HEK293 (cell line): Measurements from ENCODE around the gene THSD7A.

ENCODE experiments used
- CTCF ChIA-PET: fragments of 350-600 bp; formaldehyde crosslinking; extraction: SDS; loops from one replicate; lab custom pipeline; 2021; ENCODE audit warnings: antibody characterized with exemption; lab: Yijun Ruan, JAX
- POLR2A ChIA-PET: fragments of 300-600 bp; formaldehyde crosslinking; extraction: SDS; loops from one replicate; lab custom pipeline; 2020; ENCODE audit warnings: antibody characterized with exemption, inconsistent platforms; lab: Yijun Ruan, JAX
- H3K27ac ChIP-seq: fragments of 200-500 bp; sonication (Bioruptor generic); 2 replicates; pipeline ENCODE4 v1.5.1; 2014; ENCODE audit warnings: low read depth, low read length, control low read depth, inconsistent platforms; ENCODE audit errors: extremely low read depth
- H3K36me3 ChIP-seq, 2 experiments: fragments of 200-500 bp in 1 of 2; sonication (Bioruptor generic) in 1 of 2; 1 replicate in 1 of 2; 2 replicates in 1 of 2; pipeline ENCODE4 v1.5.1; 2014 to 2017; ENCODE audit warnings: inconsistent platforms in 2 of 2, low read length in 2 of 2; ENCODE audit not compliant: control insufficient read depth in 2 of 2, insufficient read depth in 1 of 2
- H3K4me1 ChIP-seq: fragments of 200-500 bp; sonication (Bioruptor generic); 2 replicates; pipeline ENCODE4 v1.5.1; 2014; ENCODE audit warnings: mild to moderate bottlenecking, low read length, inconsistent platforms; ENCODE audit not compliant: control insufficient read depth, insufficient read depth
- H3K4me3 ChIP-seq: 2 replicates; pipeline ENCODE4 v1.5.1; 2011; ENCODE audit warnings: low read depth, mild to moderate bottlenecking, control low read depth, low read length, moderate library complexity
- H3K9me3 ChIP-seq: fragments of 200-500 bp; sonication (Bioruptor generic); 2 replicates; pipeline ENCODE4 v1.5.1; 2014; ENCODE audit warnings: low read depth, low read length, inconsistent platforms; ENCODE audit not compliant: control insufficient read depth, insufficient read depth
- HOXC10 ChIP-seq: sonication (generic); formaldehyde crosslinking; IDR thresholded peaks from 2 replicates; pipeline ENCODE4 v1.8.1; 2023; ENCODE audit warnings: mild to moderate bottlenecking, missing genetic modification reagents
- KLF10 ChIP-seq: fragments of 450-650 bp; IDR thresholded peaks from 2 replicates; pipeline ENCODE4 v1.5.1; 2018; ENCODE audit warnings: missing biosample characterization, mild to moderate bottlenecking, missing genetic modification characterization
- KLF8 ChIP-seq: fragments of 450-650 bp; formaldehyde crosslinking; IDR thresholded peaks from 2 replicates; pipeline ENCODE4 v1.5.1; 2016; ENCODE audit warnings: missing biosample characterization, missing genetic modification characterization
- YY1 ChIP-seq: fragments of 450-650 bp; formaldehyde crosslinking; IDR thresholded peaks from 2 replicates; pipeline ENCODE4 v1.5.1; 2018; ENCODE audit warnings: missing biosample characterization, missing genetic modification characterization
- ZBTB10 ChIP-seq: fragments of 450-650 bp; formaldehyde crosslinking; IDR thresholded peaks from 2 replicates; pipeline ENCODE4 v1.5.1; 2016; ENCODE audit warnings: missing biosample characterization, missing genetic modification characterization
- ZFHX2 ChIP-seq: fragments of 450-650 bp; formaldehyde crosslinking; conservative IDR thresholded peaks from 2 replicates; pipeline ENCODE4 v1.5.1; 2016; ENCODE audit warnings: missing biosample characterization, missing genetic modification characterization
- ZNF175 ChIP-seq: fragments of 450-650 bp; formaldehyde crosslinking; IDR thresholded peaks from 2 replicates; pipeline ENCODE4 v1.5.1; 2016; ENCODE audit warnings: missing biosample characterization, missing genetic modification characterization
- ZNF184 ChIP-seq: fragments of 450-650 bp; IDR thresholded peaks from 2 replicates; pipeline ENCODE4 v1.5.1; 2018; ENCODE audit warnings: missing biosample characterization, mild to moderate bottlenecking, missing genetic modification characterization
- ZNF221 ChIP-seq: fragments of 450-650 bp; formaldehyde crosslinking; IDR thresholded peaks from 2 replicates; pipeline ENCODE4 v1.5.1; 2017; ENCODE audit warnings: missing biosample characterization, missing genetic modification characterization, borderline replicate concordance
- ZNF248 ChIP-seq: fragments of 450-650 bp; formaldehyde crosslinking; IDR thresholded peaks from 2 replicates; pipeline ENCODE4 v1.5.1; 2017; ENCODE audit warnings: missing biosample characterization, missing genetic modification characterization
- ZNF280C ChIP-seq: fragments of 450-650 bp; formaldehyde crosslinking; IDR thresholded peaks from 2 replicates; pipeline ENCODE4 v1.5.1; 2016; ENCODE audit warnings: missing biosample characterization, missing genetic modification characterization
- ZNF341 ChIP-seq: fragments of 450-650 bp; formaldehyde crosslinking; IDR thresholded peaks from 2 replicates; pipeline ENCODE4; 2016; ENCODE audit warnings: low read depth, missing biosample characterization, missing genetic modification characterization
- ZNF350 ChIP-seq: fragments of 450-650 bp; formaldehyde crosslinking; IDR thresholded peaks from 2 replicates; pipeline ENCODE4 v1.5.0; 2017; ENCODE audit warnings: missing biosample characterization, mild to moderate bottlenecking, missing genetic modification characterization
- ZNF426 ChIP-seq: fragments of 450-650 bp; formaldehyde crosslinking; IDR thresholded peaks from 2 replicates; pipeline ENCODE4 v1.5.1; 2017; ENCODE audit warnings: missing biosample characterization, missing genetic modification characterization, mild to moderate bottlenecking, inconsistent platforms, moderate library complexity
- ZNF76 ChIP-seq: fragments of 450-650 bp; formaldehyde crosslinking; IDR thresholded peaks from 2 replicates; pipeline ENCODE4; 2016; ENCODE audit warnings: low read depth, missing biosample characterization, missing genetic modification characterization, borderline replicate concordance
- ZNF830 ChIP-seq: fragments of 450-650 bp; IDR thresholded peaks from 2 replicates; pipeline ENCODE4 v1.5.0; 2018; ENCODE audit warnings: missing biosample characterization, missing genetic modification characterization, low read depth, mild to moderate bottlenecking, moderate library complexity
- TF ChIP-seq, protein P1 (sequence below): IDR thresholded peaks from 2 replicates; pipeline ENCODE4 v1.6.1; 2011; ENCODE audit warnings: mild to moderate bottlenecking, low read depth, low read length, borderline replicate concordance

The THSD7A gene

DNA sequence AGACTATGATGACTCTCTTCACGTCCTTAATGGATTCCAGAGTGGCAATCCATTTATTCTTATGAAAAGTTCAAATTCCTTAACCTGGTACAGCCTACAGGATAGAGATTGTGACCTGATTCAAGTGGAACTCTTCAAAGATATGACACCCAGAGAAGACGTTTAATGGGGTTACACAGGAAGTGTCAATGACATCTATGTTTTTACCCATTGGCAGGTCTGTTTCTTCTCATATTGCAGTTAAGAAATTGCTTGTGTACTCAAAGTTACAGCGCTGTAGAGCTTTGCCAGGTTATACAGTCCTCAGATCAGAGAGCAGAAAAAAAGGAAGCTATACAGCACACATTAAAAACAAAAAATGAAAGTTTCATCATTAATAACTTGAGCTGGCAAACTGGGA lies 367.4 kb downstream of the THSD7A start:
- no peak overlapping the region for H3K4me3 ChIP-seq
- H3K36me3 ChIP-seq, result no peaks in the 10 kb centered on the region
- POLR2A ChIA-PET, result no interaction called here
- CTCF ChIA-PET, result no interaction called here
- H3K9me3 ChIP-seq, result no peaks in the 10 kb centered on the region
- H3K27ac ChIP-seq, result no peak overlapping the region
- no peaks in the 10 kb centered on the region; the same call in 1 of the 2 replicates for H3K4me1 ChIP-seq
- no peak for TF ChIP-seq ZNF221 (tag by site-specific recombination)
- no peak for TF ChIP-seq ZFHX2 (tag by site-specific recombination)
- no peak for TF ChIP-seq ZNF350 (tag by site-specific recombination)
- TF ChIP-seq ZNF248 (tag by site-specific recombination), result no peak
- TF ChIP-seq, protein P1, sequence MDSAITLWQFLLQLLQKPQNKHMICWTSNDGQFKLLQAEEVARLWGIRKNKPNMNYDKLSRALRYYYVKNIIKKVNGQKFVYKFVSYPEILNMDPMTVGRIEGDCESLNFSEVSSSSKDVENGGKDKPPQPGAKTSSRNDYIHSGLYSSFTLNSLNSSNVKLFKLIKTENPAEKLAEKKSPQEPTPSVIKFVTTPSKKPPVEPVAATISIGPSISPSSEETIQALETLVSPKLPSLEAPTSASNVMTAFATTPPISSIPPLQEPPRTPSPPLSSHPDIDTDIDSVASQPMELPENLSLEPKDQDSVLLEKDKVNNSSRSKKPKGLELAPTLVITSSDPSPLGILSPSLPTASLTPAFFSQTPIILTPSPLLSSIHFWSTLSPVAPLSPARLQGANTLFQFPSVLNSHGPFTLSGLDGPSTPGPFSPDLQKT, result no peak
- TF ChIP-seq ZNF175 (tag by site-specific recombination), result no peak
- no peak for TF ChIP-seq ZNF426
- no peak for TF ChIP-seq ZNF280C (tag by site-specific recombination)
- no peak for TF ChIP-seq ZNF184 (tag by site-specific recombination)
- TF ChIP-seq ZNF830, result no peak

GRCh38 chr7:11461946-11462345 lies 370.1 kb downstream of the THSD7A start:
- no peak for TF ChIP-seq HOXC10 (CRISPR knock-in tag)
- no peak for TF ChIP-seq ZNF76
- no peaks in the 10 kb centered on the region for H3K9me3 ChIP-seq
- no peaks in the 10 kb centered on the region for H3K36me3 ChIP-seq
- peaks cover 13% of the 10 kb centered on the region; the same call in 1 of the 2 replicates for H3K4me1 ChIP-seq
- H3K27ac ChIP-seq, result no peak overlapping the region
- H3K4me3 ChIP-seq, result no peak overlapping the region
- ChIA-PET CTCF (no interaction called here), POLR2A (no interaction called here)

DNA sequence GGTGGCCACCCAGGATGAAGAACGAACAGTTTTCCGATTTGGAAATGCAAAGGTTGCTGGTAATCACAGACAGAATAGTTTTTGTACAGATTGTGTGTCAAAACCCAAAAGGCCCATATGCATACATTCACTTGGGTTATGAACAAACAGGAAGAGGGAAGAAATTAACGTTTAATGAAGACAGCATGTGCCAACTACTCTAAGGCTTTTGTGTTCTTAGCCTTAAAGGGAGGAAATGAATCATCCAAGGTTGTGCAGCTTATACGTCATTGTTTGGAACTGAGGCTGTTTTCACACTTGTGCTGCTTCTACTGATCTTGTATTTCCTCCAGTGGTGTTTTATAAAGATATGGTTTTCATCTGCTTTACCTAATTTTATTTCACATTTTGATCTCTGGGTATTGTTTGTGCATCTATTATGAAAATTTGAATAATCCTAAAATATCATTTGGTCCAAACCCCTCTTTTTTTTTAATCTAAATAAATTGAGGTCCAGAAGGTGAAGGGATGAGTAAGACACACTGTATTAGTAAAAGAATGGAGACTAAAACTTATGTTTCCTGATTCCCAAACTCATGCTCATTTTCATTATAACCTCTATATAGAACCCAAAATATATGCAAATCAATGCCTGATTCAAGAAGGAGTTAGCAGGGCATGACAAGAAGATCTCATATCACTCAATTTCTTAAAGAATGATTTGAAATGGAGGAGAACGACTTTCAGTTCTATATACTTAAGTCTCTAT lies 373.1 kb downstream of the THSD7A start:
- Histone ChIP-seq H3K36me3 (no peaks in the 10 kb centered on the region), H3K9me3 (no peaks in the 10 kb centered on the region), H3K27ac (no peak overlapping the region), H3K4me1 (peaks cover 13% of the 10 kb centered on the region; the same call in 1 of the 2 replicates), H3K4me3 (no peak overlapping the region)
- ChIA-PET POLR2A (no interaction called here), CTCF (interaction anchor here (0.6 kb wide), 1 partner anchor 394 kb away, joined by 4 read pairs; no protein-coding TSS in a partner anchor)
- TF ChIP-seq ZBTB10 (tag by site-specific recombination) (no peak), KLF8 (tag by site-specific recombination) (no peak), ZNF341 (no peak), YY1 (no peak), KLF10 (tag by site-specific recombination) (no peak)
